GM10266 (cell line): ENCODE data around the gene LGALS9.

ENCODE experiments used
- DNase-seq: peaks from one replicate; pipeline ENCODE4 v3.0.0; 2012; ENCODE audit errors: extremely low spot score
- TF ChIP-seq, protein P1 (sequence below): IDR thresholded peaks from 2 replicates; pipeline ENCODE4 v1.5.1; 2012; ENCODE audit warnings: mild to moderate bottlenecking, low read depth; ENCODE audit not compliant: control insufficient read depth, insufficient read depth; ENCODE audit errors: missing control alignments

The LGALS9 gene

DNA sequence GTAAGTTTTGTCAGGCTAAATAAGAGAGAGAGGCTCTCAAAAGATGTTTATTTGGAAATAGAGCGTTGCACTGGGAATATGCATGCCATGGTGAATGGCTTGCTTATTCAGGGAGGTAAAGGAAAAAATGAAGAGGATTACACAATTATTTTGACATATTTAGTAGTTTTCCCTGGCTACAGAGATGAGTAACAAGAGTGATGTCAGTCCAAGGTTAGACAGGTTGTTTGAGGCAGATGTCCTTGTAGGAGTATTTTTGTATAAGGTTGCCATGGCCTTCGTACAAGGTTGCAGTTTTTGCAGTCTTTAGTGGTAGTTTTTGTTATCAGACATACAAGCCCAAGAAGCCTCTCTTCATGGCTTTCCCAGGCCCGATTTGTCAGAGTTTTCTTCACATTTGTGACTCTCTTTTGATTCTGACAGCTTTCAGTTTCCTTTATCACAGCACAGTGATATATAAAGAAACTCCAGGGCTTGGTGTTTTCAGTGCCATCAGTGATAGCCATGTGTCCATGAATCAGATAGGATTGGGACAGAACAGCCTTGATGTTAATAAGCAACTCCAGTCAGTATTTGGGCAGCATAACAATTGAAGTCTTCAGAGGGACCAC lies 18.7 kb upstream of the LGALS9 start:
- TF ChIP-seq, protein P1, sequence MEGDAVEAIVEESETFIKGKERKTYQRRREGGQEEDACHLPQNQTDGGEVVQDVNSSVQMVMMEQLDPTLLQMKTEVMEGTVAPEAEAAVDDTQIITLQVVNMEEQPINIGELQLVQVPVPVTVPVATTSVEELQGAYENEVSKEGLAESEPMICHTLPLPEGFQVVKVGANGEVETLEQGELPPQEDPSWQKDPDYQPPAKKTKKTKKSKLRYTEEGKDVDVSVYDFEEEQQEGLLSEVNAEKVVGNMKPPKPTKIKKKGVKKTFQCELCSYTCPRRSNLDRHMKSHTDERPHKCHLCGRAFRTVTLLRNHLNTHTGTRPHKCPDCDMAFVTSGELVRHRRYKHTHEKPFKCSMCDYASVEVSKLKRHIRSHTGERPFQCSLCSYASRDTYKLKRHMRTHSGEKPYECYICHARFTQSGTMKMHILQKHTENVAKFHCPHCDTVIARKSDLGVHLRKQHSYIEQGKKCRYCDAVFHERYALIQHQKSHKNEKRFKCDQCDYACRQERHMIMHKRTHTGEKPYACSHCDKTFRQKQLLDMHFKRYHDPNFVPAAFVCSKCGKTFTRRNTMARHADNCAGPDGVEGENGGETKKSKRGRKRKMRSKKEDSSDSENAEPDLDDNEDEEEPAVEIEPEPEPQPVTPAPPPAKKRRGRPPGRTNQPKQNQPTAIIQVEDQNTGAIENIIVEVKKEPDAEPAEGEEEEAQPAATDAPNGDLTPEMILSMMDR: no peak
- DNase-seq: no peak

DNA sequence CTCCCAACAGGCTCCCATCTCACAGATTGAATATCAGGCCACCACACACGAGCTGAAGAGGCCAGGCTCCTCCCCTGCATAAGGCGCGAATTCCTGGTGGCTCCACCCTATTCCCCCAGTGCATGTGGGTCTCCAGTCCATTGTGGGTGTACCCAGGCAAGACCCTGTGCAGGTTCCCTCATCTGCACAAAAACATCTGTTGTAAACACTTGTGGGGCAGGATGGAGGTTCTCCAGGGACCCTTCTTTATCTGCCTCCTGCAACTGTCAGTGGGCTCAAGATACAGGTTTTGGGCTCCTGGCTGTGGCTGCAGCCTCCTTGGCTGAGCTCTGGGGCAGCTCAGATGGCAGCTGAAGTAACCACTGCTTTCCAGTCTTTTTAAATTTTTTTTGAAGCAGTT lies 17.6 kb upstream of the LGALS9 start:
- no peak for DNase-seq
- TF ChIP-seq, protein P1: no peak

DNA sequence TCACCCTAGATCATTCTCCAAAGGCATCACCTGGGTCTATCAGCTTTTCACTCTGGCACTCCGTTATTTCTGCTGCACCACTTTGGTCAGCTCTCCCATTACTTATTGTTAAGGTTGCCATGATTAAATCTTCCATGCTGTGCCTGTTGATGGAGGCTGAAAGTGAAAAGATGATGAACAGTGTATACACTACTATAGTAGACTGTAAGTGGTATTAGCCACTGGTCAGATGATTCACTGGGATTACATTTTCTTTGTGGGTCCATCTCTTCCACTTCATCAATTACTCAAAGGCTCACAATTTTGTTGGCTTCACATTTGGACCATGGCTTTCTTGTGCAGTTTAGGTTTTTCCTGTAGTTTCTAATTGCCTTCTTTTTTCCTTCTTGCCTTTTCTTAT lies 15.9 kb upstream of the LGALS9 start:
- DNase-seq: no peak
- TF ChIP-seq, protein P1: no peak

DNA sequence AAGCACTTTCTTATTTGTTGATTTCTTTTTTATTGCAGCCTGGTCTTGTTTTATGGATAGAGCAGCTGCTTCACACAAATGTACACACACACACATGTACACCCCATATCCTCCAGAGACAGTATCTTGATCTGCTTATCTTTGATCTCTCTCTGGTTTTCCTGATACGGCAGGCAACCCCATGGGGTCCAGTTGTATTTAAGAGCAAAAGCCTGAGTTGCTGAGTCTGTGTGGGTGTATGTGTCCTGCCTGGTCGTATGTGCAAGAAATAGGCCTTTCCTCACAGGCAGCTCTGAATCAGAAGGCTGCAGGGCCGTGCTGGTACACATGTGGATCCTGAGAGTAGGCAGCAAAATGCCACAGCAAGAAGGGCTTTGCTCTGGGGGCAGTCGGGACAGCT lies 14.6 kb upstream of the LGALS9 start:
- DNase-seq: no peak
- TF ChIP-seq, protein P1: no peak

DNA sequence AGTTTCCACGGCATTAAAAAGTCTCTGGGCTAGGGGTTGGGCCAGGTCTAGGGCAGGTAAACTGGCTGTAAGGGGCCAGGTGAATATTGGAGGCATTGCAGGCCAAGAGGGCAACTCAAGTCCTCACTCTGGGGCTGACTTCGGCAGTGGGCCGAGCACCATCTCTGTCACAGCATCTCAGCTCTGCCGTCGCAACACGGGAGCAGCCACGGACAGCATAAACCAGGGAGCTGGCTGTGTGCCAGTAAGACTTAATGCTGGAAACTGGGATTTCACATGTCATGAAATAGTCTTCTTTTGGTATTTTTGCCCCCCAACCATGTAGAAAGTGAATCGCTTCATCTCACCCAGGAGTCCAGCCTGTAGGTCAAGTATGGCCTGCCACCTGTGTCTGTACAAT lies 12.6 kb upstream of the LGALS9 start:
- no peak for DNase-seq

DNA sequence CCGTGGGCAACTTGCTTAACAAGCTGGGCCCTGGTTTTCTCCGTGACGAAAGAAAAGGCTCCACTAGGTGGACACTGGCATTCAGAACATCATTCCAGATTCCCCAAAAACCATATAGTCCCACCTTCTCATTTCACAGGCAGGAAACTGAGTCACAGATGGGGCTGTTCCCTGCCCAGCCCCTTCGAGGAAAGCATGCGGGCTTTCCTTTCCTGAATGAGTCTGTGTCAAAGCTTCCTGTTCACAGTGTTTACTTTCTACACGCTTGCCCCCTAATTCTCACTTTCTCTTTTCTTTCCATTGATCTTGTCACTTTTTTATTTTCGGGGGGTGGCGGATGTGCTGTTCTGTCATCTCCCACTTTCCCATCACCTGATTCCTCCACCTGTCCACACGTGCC lies 10.3 kb upstream of the LGALS9 start:
- no peak for DNase-seq
- TF ChIP-seq, protein P1: no peak

More for the DNA sequence above, 12.6 kb upstream of the LGALS9 start:
- TF ChIP-seq, protein P1: no peak

GRCh38 chr17:27621536-27621935 lies 9.5 kb upstream of the LGALS9 start:
- no peak for DNase-seq
- TF ChIP-seq, protein P1: no peak
